Trophoblast cell (in vitro differentiated cells and primary cell): ENCODE data around the gene PTPRJ.

Experiments
- DNase-seq, 2 donors: peaks; one replicate each; pipeline ENCODE4 v3.0.0-alpha.2; 2016
- H2AFZ ChIP-seq: 2 replicates; pipeline ENCODE4 v1.6.1; 2013; ENCODE audit warnings: low read length, moderate library complexity, mild to moderate bottlenecking; ENCODE audit not compliant: insufficient read depth, poor library complexity
- H2AK5ac ChIP-seq: 2 replicates; pipeline ENCODE4 v1.6.1; 2013; ENCODE audit warnings: mild to moderate bottlenecking, low read length
- H2BK120ac ChIP-seq: 2 replicates; pipeline ENCODE4 v1.6.1; 2013; ENCODE audit warnings: low read length, mild to moderate bottlenecking, moderate library complexity; ENCODE audit not compliant: insufficient read depth, poor library complexity
- H2BK12ac ChIP-seq: 2 replicates; pipeline ENCODE4 v1.6.1; 2013; ENCODE audit warnings: mild to moderate bottlenecking, low read length, moderate library complexity
- H2BK5ac ChIP-seq: 2 replicates; pipeline ENCODE4 v1.6.1; 2013; ENCODE audit warnings: low read length, low read depth, moderate library complexity, mild to moderate bottlenecking; ENCODE audit not compliant: poor library complexity
- H3K14ac ChIP-seq: 2 replicates; pipeline ENCODE4 v1.6.1; 2013; ENCODE audit warnings: mild to moderate bottlenecking, low read length
- H3K18ac ChIP-seq: 2 replicates; pipeline ENCODE4 v1.6.1; 2013; ENCODE audit warnings: mild to moderate bottlenecking, low read length
- H3K23ac ChIP-seq: 2 replicates; pipeline ENCODE4 v1.6.1; 2013; ENCODE audit warnings: low read length
- H3K27ac ChIP-seq: 2 replicates; pipeline ENCODE4 v1.5.1; 2013; ENCODE audit warnings: low read depth, mild to moderate bottlenecking, inconsistent platforms, low read length, moderate library complexity
- H3K27me3 ChIP-seq: 2 replicates; pipeline ENCODE4 v1.6.1; 2013; ENCODE audit warnings: inconsistent platforms, mild to moderate bottlenecking, low read length, moderate library complexity; ENCODE audit not compliant: insufficient read depth
- H3K36me3 ChIP-seq, 2 experiments: 1 replicate in 1 of 2; 2 replicates in 1 of 2; pipeline ENCODE4 v1.6.1; 2013; ENCODE audit warnings: low read length in 2 of 2, mild to moderate bottlenecking in 2 of 2, moderate library complexity in 1 of 2; ENCODE audit not compliant: insufficient read depth in 2 of 2, control insufficient read depth in 1 of 2
- H3K4ac ChIP-seq: 2 replicates; pipeline ENCODE4 v1.6.1; 2013; ENCODE audit warnings: low read depth, mild to moderate bottlenecking, low read length, moderate library complexity
- H3K4me1 ChIP-seq, 2 experiments: 1 replicate in 1 of 2; 2 replicates in 1 of 2; pipeline ENCODE4 v1.6.1; 2013; ENCODE audit warnings: low read length in 2 of 2, mild to moderate bottlenecking in 2 of 2, moderate library complexity in 1 of 2; ENCODE audit not compliant: insufficient read depth in 2 of 2, control insufficient read depth in 1 of 2
- H3K4me2 ChIP-seq: 2 replicates; pipeline ENCODE4 v1.6.1; 2013; ENCODE audit warnings: inconsistent platforms, mild to moderate bottlenecking, low read length, moderate library complexity
- H3K4me3 ChIP-seq: 2 replicates; pipeline ENCODE4 v1.5.1; 2013; ENCODE audit warnings: mild to moderate bottlenecking, low read depth, low read length, inconsistent platforms
- H3K79me1 ChIP-seq: one replicate; pipeline ENCODE4 v1.6.1; 2013; ENCODE audit warnings: low read length
- H3K79me2 ChIP-seq: 2 replicates; pipeline ENCODE4 v1.6.1; 2013; ENCODE audit warnings: low read length, mild to moderate bottlenecking; ENCODE audit not compliant: control insufficient read depth, insufficient read depth, poor library complexity
- H3K9ac ChIP-seq: 2 replicates; pipeline ENCODE4 v1.6.1; 2013; ENCODE audit warnings: mild to moderate bottlenecking, low read length
- H3K9me3 ChIP-seq: 2 replicates; pipeline ENCODE4 v1.6.1; 2013; ENCODE audit warnings: low read depth, mild to moderate bottlenecking, control low read depth, inconsistent platforms, low read length; ENCODE audit not compliant: insufficient read depth
- H4K12ac ChIP-seq: 2 replicates; pipeline ENCODE4 v1.6.1; 2013; ENCODE audit warnings: low read depth, mild to moderate bottlenecking, low read length, moderate library complexity
- H4K8ac ChIP-seq: 2 replicates; pipeline ENCODE4 v1.6.1; 2013; ENCODE audit warnings: low read depth, mild to moderate bottlenecking, low read length, moderate library complexity
- H4K91ac ChIP-seq: one replicate; pipeline ENCODE4 v1.6.1; 2013; ENCODE audit warnings: low read depth, mild to moderate bottlenecking, low read length, moderate library complexity
- WGBS: extraction: QIAGEN DNeasy Blood & Tissue Kit; methylation state at CpG from one replicate; pipeline ENCODE4 v1.1.7; 2013; ENCODE audit warnings: missing lambda C conversion rate; ENCODE audit not compliant: insufficient read length, insufficient coverage; ENCODE audit errors: extremely low coverage; 5-methylcytosine and 5-hydroxymethylcytosine counted together

PTPRJ gene

DNA sequence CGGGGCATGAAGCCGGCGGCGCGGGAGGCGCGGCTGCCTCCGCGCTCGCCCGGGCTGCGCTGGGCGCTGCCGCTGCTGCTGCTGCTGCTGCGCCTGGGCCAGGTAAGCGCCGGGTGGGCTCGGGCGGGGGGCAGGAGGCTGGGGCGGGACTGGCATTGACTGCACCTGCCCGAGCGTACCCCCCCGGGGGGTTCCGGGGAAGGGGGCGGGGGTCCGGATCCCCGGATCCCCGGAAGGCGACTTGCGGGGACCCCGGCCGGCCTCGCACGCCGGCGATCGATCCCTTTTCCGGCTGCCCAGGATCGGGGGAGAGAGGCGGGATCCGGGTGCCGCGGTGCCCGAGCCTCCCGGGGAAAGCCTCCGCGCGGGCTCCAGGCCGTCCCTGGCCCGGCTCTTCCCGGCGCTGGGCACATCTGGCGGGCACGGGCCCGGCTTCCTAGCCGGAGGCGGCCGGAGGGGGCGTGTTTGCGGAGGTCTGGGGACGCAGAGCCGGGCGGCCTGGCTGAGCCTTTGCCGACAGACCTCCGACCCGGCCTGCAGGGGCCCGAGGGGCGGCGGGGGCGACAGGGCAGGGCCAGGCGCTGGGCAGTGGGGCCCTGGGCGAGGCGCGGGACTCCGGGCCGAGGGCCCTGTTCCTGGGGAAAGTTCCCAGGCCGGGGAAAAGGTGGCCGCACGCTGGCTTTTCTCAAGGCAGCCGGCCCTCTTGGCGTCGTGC, 705 bp downstream of the PTPRJ start:
- H3K18ac ChIP-seq, result no peak overlapping the region
- H3K9me3 ChIP-seq, result no peaks in the 10 kb centered on the region
- peak overlapping the region; percentile 61 for H3K27ac ChIP-seq
- H2BK12ac ChIP-seq, result no peak overlapping the region
- no peak overlapping the region for H3K23ac ChIP-seq
- peaks cover 10 to 18% of the 10 kb centered on the region in 2 experiments for H3K4me1 ChIP-seq
- no peak overlapping the region for H3K4ac ChIP-seq
- peak overlapping the region; percentile 94 for H3K4me2 ChIP-seq
- peak overlapping the region; percentile 59 for H3K14ac ChIP-seq
- H2BK120ac ChIP-seq, result peak overlapping the region; percentile 25
- H3K79me1 ChIP-seq, result peaks cover 11% of the 10 kb centered on the region
- H2AFZ ChIP-seq, result peak overlapping the region; percentile 84
- no peaks in the 10 kb centered on the region for H3K36me3 ChIP-seq
- WGBS, result no CpG with 5 or more reads among the region's 82 CpGs
- peak in 1 of 2 donors; percentile 52 for DNase-seq
- peak overlapping the region; percentile 41 for H4K91ac ChIP-seq
- peak overlapping the region; percentile 70 for H3K9ac ChIP-seq
- no peak overlapping the region for H2AK5ac ChIP-seq
- H4K8ac ChIP-seq, result no peak overlapping the region
- no peaks in the 10 kb centered on the region for H3K27me3 ChIP-seq
- peak overlapping the region; percentile 83 for H3K4me3 ChIP-seq
- H4K12ac ChIP-seq, result peak overlapping the region; percentile 19
- H3K79me2 ChIP-seq, result peaks cover 4% of the 10 kb centered on the region
- peak overlapping the region; percentile 25 for H2BK5ac ChIP-seq

DNA sequence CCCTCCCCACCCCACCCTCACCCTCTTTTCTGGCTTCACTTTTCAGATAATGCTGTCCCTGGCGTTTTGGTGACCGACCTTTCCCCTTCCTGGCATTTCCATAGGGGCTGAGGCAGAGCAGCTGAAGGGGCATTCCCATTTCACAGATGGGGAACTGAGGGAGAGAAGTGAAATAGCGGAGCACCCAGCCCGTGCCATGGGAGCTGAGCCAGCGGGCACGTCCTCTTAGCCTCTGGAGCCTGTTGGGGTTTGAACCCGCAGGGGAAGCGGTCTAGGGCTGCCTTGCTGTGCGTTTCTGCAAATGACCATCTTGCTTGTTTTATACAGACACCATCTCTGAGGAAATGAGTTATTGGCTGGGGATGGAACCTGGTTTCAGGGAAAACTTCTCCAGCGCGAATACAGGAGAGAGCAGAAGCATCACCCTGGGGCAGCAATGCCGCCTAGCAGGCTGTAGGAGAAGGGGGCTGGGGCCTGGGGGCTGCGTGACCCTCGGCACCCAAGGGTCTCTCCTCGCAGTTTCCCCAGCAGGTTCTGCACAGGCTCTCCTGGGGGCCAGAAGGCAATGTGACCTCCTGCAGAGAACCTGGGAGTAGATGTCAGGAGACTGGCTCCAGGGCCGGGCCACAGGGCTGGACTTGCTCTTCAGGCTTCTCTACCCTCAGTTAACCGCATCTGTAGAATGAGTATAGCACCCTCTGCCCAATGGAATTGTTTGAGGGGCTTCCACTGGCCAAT, 1.5 kb downstream of the PTPRJ start:
- Histone ChIP-seq H3K4me2 (peak overlapping the region; percentile 94), H3K79me1 (peaks cover 11% of the 10 kb centered on the region), H3K27ac (no peak overlapping the region), H2BK120ac (no peak overlapping the region), H3K9me3 (no peaks in the 10 kb centered on the region), H2AFZ (no peak overlapping the region), H2AK5ac (no peak overlapping the region), H2BK12ac (no peak overlapping the region), H3K27me3 (no peaks in the 10 kb centered on the region), H3K9ac (no peak overlapping the region), H3K36me3 (no peaks in the 10 kb centered on the region), H3K18ac (no peak overlapping the region), H2BK5ac (no peak overlapping the region), H3K4me3 (peak overlapping the region; percentile 83), H4K8ac (no peak overlapping the region), H3K4ac (no peak overlapping the region), H3K14ac (no peak overlapping the region), H4K91ac (no peak overlapping the region), H3K23ac (no peak overlapping the region), H3K4me1 (peaks cover 10 to 19% of the 10 kb centered on the region in 2 experiments), H3K79me2 (peaks cover 4% of the 10 kb centered on the region), H4K12ac (no peak overlapping the region)
- no peak for DNase-seq
- WGBS, result no CpG with 5 or more reads among the region's 17 CpGs

DNA sequence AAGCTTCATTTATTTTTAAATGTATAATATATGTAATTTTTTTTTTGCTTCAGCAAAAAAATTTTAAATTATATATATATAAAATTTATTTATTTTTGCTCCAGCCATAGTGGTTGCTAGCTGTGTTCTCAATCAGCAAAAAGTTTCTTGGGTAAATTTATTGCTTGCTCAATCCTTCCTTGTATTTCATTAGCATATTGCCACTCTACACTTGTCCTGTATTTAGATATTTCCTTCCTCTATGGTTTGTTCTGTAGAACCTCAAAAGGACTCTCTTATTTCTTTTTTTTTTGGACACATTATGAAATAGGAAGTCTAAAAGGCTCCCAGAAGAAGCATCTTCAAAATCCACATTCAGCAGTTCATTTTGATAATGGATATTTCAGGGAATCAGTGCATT, 2.3 kb downstream of the PTPRJ start:
- Histone ChIP-seq H3K4me1 (peaks cover 10 to 22% of the 10 kb centered on the region in 2 experiments), H2BK12ac (no peak overlapping the region), H3K4ac (no peak overlapping the region), H4K12ac (no peak overlapping the region), H3K9ac (no peak overlapping the region), H2BK5ac (no peak overlapping the region), H3K18ac (no peak overlapping the region), H2AK5ac (no peak overlapping the region), H3K27me3 (no peaks in the 10 kb centered on the region), H3K4me2 (no peak overlapping the region), H3K79me2 (peaks cover 4% of the 10 kb centered on the region), H3K27ac (no peak overlapping the region), H4K8ac (no peak overlapping the region), H3K36me3 (no peaks in the 10 kb centered on the region), H4K91ac (no peak overlapping the region), H2BK120ac (no peak overlapping the region), H3K4me3 (no peak overlapping the region), H2AFZ (no peak overlapping the region), H3K9me3 (no peaks in the 10 kb centered on the region), H3K14ac (no peak overlapping the region), H3K23ac (no peak overlapping the region), H3K79me1 (peaks cover 11% of the 10 kb centered on the region)
- DNase-seq, result no peak

DNA sequence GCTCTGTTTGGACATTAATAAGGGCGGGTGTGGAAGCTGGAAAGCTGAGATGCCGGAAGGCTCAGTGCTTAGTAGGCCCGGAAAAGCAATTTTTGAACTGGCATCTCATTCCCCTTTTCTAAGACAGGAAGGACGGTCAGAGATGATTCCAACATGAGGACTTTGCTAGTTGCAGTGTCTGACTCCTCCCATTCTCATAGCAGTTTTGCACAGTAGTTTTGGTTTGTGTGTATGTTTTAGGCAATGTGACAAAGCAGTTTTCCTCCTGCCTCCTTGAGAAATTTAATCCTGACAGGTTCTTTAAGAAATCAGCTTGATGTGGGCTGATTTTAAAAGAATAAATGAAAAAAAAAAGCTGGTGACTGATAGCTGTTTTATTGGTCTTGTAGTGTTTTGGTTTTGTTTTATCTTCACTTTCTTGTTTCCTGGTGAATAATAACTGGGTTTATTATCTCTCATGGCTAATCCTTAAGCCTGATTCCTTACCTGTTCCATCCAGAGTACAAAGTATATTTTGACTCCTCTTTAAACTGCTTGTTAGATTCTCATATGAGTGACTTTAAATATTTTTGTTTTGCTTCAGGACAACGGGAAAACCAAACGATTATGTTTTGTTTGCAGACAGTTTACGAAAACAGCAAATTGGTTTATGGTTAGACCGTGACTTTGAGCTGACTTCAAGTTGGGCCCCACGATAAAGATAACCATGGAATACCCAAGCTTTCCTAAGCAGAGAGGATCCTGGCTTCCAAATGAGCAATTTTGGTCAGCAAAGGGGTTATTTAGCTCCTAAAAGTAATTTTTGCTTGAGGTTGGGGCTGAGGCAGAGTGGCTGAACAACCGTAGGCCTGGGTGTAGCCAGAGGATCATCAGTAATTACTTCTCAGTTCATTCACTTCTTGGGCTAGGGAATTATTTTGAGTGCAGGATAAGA, 3.4 kb downstream of the PTPRJ start:
- H3K9ac ChIP-seq, result no peak overlapping the region
- H3K27me3 ChIP-seq, result no peaks in the 10 kb centered on the region

More for the DNA sequence above, 3.4 kb downstream of the PTPRJ start:
- H3K18ac ChIP-seq, result no peak overlapping the region
- no peak overlapping the region for H2AFZ ChIP-seq
- peaks cover 10 to 22% of the 10 kb centered on the region in 2 experiments for H3K4me1 ChIP-seq
- no peak overlapping the region for H2BK12ac ChIP-seq
- no peak overlapping the region for H3K4me3 ChIP-seq
- no peak overlapping the region for H3K27ac ChIP-seq
- H3K9me3 ChIP-seq, result no peaks in the 10 kb centered on the region
- peaks cover 11% of the 10 kb centered on the region for H3K79me1 ChIP-seq
- H4K91ac ChIP-seq, result no peak overlapping the region
- no peak overlapping the region for H4K8ac ChIP-seq
- H2AK5ac ChIP-seq, result no peak overlapping the region
- no peak overlapping the region for H3K14ac ChIP-seq
- no peak overlapping the region for H3K23ac ChIP-seq
- no peak overlapping the region for H2BK5ac ChIP-seq
- no peak overlapping the region for H3K4me2 ChIP-seq
- H2BK120ac ChIP-seq, result no peak overlapping the region
- H3K36me3 ChIP-seq, result no peaks in the 10 kb centered on the region
- no peak overlapping the region for H4K12ac ChIP-seq
- H3K79me2 ChIP-seq, result peaks cover 4% of the 10 kb centered on the region
- no peak for DNase-seq
- no CpG with 5 or more reads among the region's 10 CpGs for WGBS
- H3K4ac ChIP-seq, result no peak overlapping the region
